Endometrial microvascular endothelial cells (primary cell): ENCODE results near the gene RSBN1L. TPM values are rescaled to one million over a fixed set of nuclear protein-coding genes. Genes with fewer than 3 reads are reported as not detected.
"Not testable (repeated sequence)": the region's sequence is repeated elsewhere in the genome, so short reads cannot be mapped to it uniquely, and the experiment has no call there.

Source experiments
- in situ Hi-C: cut with HindIII; loops from 2 replicates; pipeline ENCODE4 v1.10.0; 2017; ENCODE audit warnings: low sequenced_read_pairs, low pct_unique_long_range_greater_than_20kb; ENCODE audit errors: inconsistent ontology term
- total RNA-seq: library from RNA; depleted of rRNA; stranded (reverse); fragments of >200 nt; gene quantifications from one replicate; pipeline ENCODE4 v1.2.3, GENCODE V29; 2015; ENCODE audit errors: inconsistent ontology term

The RSBN1L gene
- total RNA-seq = 25.8 TPM

DNA sequence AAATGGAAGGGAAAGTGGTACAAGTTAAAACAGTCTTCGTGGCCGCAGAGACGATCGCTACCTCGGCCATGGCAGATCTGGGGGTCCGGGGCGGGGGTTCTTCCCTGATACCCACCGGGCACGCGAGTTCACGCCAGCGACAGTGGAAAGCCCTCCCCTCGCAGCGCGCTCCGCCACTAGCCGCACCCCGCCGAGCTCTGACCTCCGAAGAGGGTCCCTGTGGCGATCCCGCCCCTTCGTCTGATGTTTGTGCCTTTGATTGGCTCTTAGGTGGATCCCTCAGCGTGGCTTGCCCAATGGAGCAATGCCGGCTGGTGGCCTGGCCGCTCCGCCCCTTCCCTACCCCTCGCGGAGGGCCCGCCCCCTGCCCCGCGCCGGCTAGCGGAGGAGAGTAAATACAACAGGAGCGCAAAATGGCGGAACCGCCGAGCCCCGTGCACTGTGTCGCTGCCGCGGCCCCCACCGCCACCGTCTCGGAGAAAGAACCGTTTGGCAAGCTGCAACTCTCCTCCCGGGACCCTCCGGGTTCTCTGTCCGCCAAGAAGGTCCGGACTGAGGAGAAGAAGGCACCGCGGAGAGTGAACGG is at the start of gene RSBN1L:
Gene RSBN1L (plus strand): TSS at position 403 of the 586 bp plus-strand sequence. CDS start 11 bp downstream, at position 414.
- in situ Hi-C loops = no loop called here

GRCh38 chr7:77648742-77649338 is 47.4 kb upstream of the RSBN1L start:
- in situ Hi-C loops = no loop called here

DNA sequence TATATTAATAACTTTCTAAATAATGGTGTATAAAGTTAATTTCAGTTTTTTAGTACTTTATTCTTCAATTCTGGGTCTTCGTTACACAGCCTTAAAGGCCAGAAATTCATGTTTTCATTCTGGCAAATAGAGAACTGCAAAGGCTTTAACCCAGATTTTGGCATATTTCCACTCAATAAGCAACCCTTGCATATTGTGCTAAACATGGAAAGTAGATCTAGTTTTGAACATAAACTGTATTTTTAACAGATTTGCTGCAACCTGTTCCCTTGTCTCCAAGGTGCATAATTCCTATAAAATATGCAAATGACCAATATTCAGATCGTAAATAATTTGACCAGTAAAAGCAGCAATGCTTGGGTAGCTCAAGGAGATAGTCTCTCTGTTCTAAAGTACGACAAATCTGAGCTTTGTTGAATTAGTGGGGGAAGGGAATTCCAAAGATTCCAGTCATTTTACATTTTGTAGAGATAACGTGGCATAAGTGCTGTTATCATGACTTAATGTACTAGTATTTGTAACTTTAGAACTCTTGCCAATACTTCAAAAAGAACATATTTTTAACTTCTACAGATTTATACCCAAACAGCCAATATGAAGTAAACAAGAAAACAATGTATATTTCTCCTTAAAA is 46.4 kb upstream of the RSBN1L start:
- in situ Hi-C loops = no loop called here

- in situ Hi-C loops = no loop called here
Measured at GRCh38 chr7:77651575-77652162, 44.6 kb upstream of the RSBN1L start.

GRCh38 chr7:77652826-77653225 is 43.4 kb upstream of the RSBN1L start:
- in situ Hi-C loops = not testable (repeated sequence)

- in situ Hi-C loops = no loop called here
Measured at GRCh38 chr7:77653572-77653971, 42.7 kb upstream of the RSBN1L start.

GRCh38 chr7:77655356-77655755 is 40.9 kb upstream of the RSBN1L start:
- in situ Hi-C loops = no loop called here

GRCh38 chr7:77655836-77656455 is 40.3 kb upstream of the RSBN1L start:
- in situ Hi-C loops = no loop called here

DNA sequence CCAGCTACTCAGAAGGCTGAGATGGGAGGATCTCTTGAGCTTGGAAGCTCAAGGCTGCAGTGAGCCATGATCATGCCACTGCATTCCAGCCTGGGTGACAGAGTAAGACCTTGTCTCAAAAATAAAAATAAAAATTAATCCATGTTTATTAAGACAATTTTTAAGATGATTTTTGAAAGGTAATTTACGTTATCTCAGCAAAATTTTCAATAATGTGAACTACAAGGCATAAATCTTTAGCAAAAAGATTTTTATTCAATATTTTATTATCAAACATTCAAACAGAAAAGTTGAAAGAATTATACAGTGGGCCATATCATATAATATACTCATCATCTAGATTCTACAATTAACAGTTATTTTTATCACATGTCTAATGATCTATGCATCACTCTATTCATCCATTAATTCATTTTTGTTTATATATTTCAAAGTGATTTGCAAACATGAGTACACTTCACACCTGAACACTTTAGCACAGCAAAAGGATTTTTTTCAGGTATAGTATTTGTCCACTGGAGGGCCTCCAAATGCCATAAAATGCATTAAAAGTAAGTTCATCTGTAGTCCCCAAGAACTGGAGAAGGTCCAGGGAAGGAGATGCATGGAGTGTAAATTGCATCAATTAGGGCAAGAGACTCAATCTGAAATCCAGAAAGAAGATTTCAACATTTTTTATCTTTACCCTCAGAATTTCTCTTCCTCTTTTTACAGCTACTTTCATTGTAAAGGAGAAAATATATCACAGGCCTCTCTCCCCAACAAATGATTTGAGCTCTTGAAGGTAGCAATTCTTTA is 38.6 kb upstream of the RSBN1L start:
- in situ Hi-C loops = no loop called here

DNA sequence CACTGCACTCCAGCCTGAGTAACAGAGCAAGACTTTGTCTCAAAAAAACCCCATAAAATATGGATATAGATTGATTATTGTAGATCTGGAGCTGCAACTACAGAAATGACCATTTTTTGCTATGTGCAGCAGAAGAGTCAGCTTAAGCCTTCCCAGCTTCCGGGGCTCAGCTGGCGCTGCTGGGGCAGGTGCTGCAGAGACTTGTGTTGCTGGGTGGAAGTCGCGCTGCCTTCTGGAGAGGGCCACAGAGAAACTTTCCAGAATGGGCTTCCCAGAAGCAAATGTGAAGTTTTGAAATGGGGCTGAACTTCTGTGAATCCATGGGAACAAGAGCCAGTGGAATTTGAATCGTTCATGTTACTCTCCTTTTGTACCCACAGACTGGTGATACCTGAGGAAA is 37.3 kb upstream of the RSBN1L start:
- in situ Hi-C loops = no loop called here

DNA sequence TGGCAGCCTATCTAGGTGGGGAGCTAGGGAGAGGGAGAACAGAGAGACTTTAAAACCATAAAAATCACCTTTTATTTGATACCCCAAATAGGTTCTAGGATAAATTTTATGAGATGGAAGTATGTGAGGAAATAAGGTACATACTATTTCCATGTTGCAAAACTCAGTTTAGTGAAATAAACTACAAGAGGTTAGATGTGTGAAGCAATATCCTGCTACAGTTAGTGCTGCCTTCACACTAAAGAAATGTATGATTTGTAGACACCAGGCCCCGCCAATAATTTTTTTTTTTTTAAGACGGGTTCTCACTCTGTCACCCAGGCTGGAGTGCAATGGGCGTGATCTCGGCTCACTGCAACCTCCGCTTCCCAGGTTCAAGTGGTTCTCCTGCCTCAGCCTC is 34.4 kb upstream of the RSBN1L start:
- in situ Hi-C loops = no loop called here

- in situ Hi-C loops = no loop called here
Measured at GRCh38 chr7:77662869-77663268, 33.4 kb upstream of the RSBN1L start.

- in situ Hi-C loops = no loop called here
Measured at GRCh38 chr7:77664715-77665114, 31.5 kb upstream of the RSBN1L start.

- in situ Hi-C loops = no loop called here
Measured at GRCh38 chr7:77665161-77665560, 31.1 kb upstream of the RSBN1L start.

DNA sequence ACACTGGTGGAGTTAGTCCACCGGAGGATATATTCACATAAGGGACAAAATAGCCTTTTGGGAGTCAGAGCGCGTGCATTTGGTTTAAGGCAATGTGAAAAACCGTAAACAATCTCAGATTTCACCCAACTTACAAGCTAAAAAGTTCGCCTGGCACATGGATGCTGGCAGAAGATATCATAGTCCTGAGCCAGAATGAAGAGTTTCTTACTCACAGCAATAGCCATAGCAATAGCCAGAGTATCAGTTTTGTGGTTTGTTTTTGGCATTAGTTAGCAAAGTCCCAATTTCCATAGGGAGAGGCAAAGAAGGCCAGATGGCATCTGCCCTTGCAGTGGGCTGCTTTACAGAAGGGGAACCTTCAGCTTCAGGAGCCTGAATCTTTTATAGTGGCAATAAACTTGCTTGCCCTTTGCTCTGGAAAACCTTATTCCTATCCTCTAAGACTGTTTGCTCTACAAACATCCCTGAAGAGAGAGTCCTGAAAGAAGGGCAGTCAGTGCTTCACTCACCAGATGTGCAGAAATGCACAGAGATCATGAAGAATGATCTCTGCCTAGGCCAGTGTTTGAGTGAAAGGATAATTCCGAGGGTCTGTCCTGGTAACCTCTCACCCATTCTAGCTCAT is 28.7 kb upstream of the RSBN1L start:
- in situ Hi-C loops = no loop called here

- in situ Hi-C loops = no loop called here
Measured at GRCh38 chr7:77674878-77675277, 21.4 kb upstream of the RSBN1L start.

- in situ Hi-C loops = no loop called here
Measured at GRCh38 chr7:77679608-77680007, 16.7 kb upstream of the RSBN1L start.

DNA sequence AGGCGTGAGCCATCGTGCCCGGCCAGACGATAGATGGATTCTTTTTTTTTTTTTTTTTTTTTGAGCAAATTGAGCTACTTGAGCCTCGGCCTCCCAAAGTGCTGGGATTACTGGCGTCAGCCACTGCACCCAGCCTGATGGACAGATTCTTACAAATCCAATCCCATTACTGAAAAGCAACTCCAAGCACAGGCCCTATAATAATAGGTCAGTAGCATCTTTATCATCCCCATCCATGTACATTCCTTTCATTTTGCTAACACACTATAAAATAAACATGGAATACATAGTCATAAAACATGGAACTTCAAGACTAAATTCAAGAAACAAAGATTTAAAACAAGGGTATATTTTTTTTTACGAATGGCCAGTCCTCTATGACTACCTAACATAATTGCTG is 16.0 kb upstream of the RSBN1L start:
- in situ Hi-C loops = no loop called here

DNA sequence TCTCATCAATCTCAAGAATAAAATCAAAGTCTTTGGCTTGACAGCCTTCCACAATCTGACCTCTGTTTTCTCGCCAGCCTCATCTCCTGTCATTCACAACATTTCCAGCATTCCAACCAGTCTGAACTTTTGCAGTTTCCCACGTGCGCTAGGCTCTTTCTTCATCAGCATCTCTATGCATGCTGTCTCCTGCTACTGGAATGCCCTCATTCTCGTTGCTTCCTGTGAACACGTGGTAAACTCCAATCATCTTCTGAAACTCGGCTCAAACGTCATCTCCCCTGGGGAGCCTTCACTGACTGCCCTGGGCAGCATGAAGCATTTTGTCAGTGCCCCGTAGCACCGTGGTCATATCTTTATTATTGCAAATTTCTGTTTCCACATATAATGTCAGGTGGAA is 12.2 kb upstream of the RSBN1L start:
- in situ Hi-C loops = no loop called here
